GM19468 (cell line): ENCODE data around the gene ZNF324B.
"Not testable (repeated sequence)": the region's sequence is repeated elsewhere in the genome, so short reads cannot be mapped to it uniquely, and the experiment has no call there.

Experiments used
- ATAC-seq: cut with Tn5 transposase; IDR thresholded peaks from one replicate; pipeline ENCODE4 v1.9.1; 2021; ENCODE audit warnings: mild to moderate bottlenecking, moderate library complexity, moderate number of reproducible peaks; ENCODE audit not compliant: unreplicated experiment; ENCODE audit errors: extremely low read depth

Gene ZNF324B

DNA sequence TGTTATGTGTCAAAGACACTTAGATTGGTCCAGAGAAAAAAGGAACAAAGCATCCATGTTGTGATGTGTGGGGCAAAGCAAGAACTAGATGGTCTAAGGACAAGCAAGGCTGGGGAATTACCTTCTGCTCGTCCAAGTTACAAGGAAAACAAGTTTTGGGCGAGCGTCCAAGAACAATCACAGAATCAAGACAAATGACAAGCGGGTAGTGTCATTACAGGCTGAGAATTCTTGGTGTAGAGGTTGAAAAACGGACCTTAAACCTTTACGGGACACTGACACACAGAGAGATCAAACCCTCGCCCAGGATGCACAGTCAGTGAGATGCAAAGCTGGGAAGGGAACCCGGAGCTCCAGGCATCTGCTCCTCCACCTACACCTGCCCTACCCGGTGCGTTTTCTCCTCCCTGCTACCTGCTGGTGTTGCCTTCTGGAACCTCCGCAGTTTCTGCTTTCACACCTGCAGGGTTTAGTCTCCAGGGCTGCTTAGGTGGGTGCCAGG is 515 bp upstream of the ZNF324B start:
- no peak for ATAC-seq

DNA sequence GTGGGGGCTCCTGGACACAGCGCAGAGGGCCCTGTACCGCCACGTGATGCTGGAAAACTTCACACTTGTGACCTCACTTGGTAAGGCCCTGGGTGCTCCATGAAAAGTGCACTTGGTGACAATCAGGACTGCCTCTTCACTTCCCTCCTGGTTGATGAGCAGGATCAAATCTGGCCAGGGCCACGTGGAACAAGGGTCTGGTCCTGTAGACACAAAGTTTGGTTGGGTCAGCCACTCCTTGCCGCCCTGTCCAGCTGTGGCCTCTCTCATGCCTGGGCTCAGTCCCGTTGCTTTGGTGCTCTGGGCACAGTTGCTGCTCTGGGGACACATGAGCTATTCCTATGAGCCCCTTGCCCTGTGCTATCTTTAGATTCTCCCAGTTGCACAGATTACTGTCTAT is 2.3 kb downstream of the ZNF324B start:
- ATAC-seq: no peak

DNA sequence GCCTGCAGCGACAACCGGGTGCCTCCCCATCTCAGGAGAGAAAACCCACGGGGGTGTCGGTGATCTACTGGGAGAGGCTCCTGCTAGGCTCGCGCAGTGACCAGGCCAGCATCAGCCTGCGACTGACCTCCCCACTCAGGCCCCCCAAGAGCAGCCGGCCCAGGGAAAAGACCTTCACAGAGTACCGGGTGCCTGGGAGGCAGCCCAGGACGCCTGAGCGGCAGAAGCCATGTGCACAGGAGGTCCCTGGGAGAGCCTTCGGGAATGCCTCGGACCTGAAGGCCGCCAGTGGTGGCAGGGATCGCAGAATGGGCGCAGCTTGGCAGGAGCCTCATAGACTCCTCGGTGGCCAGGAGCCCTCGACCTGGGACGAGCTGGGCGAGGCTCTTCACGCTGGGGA is 3.9 kb downstream of the ZNF324B start:
- ATAC-seq: no peak

DNA sequence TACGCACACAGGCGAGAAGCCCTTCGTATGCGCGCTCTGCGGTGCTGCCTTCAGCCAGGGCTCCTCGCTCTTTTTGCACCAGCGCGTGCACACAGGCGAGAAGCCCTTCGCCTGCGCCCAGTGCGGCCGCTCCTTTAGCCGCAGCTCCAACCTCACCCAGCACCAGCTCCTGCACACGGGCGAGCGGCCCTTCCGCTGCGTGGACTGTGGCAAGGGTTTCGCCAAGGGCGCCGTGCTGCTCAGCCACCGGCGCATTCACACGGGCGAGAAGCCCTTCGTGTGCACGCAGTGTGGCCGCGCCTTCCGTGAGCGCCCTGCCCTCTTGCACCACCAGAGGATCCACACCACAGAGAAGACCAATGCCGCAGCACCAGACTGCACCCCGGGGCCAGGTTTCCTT is 4.7 kb downstream of the ZNF324B start:
- ATAC-seq: no peak

- ATAC-seq: no peak
Observed at GRCh38 chr19:58460039-58460438, 8.6 kb downstream of the ZNF324B start.

GRCh38 chr19:58466089-58466759 is 14.8 kb downstream of the ZNF324B start:
- no peak for ATAC-seq

- peak; percentile 89 for ATAC-seq
Observed at GRCh38 chr19:58466760-58467589, 15.6 kb downstream of the ZNF324B start, which contains the start of gene ZNF324. ZNF324 (plus strand) TSS chr19:58467080; CDS start chr19:58469186, 2,106 bp downstream.

- ATAC-seq: no peak
Observed at GRCh38 chr19:58468216-58468839, 16.9 kb downstream of the ZNF324B start.

DNA sequence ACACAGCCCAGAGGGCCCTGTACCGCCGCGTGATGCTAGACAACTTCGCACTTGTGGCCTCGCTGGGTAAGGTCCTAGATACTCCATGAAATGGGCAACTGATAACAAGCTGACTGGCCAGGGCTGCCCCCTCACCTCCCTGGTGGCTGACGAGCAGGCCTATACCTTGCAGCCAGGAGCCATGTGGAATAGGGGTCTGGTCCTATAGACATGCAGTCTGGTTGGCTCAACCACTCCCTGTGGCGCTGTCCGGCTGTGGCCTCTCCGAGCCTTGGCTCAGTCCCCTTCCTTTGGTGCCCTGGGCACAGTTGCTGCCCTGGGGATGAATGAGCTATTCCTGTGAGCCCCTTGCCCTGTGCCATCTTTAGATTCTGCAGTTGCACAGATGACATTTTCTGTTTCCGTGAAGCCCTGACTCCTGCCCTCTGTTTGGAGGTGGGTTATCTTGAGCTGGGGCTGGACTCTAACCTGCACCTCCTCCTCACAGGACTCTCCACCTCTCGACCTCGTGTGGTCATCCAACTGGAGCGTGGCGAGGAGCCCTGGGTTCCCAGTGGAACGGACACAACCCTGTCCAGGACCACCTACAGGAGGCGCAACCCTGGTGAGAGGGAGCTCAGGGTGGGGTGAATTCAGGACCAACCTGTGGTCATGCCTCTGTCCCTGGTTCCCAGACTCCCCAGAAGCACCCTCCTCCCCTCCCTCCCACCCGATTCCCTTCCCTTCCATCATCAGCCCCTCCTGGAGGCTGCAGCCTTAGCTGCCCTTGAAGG is 18.0 kb downstream of the ZNF324B start:
- ATAC-seq: no peak

- ATAC-seq: not testable (repeated sequence)
Observed at GRCh38 chr19:58470837-58471543, 19.6 kb downstream of the ZNF324B start.

- no peak for ATAC-seq
Observed at GRCh38 chr19:58471736-58472135, 20.3 kb downstream of the ZNF324B start.

DNA sequence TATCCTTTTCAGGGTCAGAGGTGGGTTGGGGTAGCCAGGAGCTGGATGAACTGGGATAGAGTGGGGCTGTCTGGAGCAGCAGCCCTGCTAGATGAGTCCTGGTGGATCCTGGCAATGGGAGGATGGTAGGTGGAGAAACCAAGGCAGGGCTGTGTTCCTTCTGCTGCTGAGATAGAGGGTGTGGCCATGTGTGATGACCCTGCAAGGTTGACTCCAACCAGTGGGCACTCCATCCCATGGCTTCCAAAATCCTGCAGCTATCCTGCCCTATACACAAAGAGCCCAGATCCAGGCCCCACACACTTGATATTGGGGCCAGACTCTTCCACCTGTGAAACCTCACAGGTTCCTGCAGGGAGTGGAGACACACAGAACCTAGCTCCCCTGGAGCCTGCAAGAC is 22.4 kb downstream of the ZNF324B start:
- ATAC-seq: no peak

GRCh38 chr19:58474291-58474996 is 23.0 kb downstream of the ZNF324B start:
- no peak for ATAC-seq

DNA sequence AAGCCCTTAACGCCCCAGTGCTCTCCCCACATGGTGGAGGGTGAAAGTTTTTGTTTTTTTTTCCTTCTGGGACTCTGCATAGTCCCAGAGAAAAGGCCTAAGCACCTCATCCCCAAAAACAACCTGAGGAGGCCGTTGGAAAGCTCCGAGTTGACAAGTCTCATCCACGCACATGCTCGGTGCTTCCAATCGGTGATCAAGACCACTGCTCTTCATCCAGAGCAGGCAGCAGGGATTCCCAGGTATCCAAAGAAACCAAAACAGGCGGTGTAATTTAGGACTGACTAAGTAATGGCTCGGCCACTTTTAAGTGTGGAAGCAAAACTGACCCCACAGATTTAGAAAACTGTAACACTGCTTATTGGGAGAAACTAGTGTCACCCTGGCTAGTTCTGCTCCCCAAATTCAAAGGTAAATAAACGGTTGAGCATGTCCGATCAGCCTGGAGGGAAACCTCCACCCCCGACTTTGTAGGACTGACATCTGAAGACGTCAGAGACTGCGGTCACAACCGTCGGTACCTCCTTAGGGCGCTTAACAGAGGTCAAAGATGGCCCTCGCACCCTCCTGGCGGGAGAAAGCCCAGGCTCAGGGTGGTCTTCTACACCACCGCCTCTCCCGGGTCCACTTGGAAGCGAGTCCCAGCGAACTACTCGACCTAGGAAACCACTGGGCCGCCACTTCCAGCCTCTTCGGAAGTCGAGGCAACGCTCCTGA is 23.7 kb downstream of the ZNF324B start:
- no peak for ATAC-seq

- ATAC-seq: peak; percentile 85
Observed at GRCh38 chr19:58475714-58476497, 24.5 kb downstream of the ZNF324B start, which contains the start of gene ZNF446. ZNF446 (plus strand) TSS chr19:58476352; CDS start chr19:58477219, 867 bp downstream.

DNA sequence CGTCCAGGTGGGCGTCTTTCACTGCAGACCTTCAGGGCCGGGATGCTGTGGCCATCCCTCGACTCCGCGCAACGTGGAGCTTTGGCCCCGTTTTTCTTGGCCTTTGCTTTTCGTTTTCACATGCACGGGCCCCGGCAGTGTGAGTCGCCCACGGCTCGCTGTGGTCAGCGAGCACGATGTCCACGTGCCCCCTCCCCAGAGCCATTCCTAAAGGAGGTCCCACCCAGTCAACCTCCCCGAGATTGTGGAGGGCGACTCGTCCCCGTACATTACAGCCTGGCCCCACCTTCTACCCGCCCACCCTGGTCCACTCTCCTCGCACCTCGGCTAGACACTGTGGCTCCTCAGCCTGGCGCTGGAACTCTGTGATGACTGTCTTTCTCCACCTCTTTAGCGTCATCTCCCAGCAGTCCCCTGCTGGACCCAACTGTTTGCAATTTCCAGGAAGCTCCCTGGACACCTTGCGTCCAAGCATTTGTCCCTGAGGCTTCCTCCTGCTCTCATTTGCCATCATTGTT is 25.1 kb downstream of the ZNF324B start:
- ATAC-seq: no peak

- no peak for ATAC-seq
Observed at GRCh38 chr19:58477130-58477529, 25.7 kb downstream of the ZNF324B start.
